ENCODE measurements around the gene ZDHHC11B. TPM values are rescaled to one million over a fixed set of nuclear protein-coding genes. Genes with fewer than 3 reads are reported as not detected.
"Not testable (repeated sequence)": the region's sequence is repeated elsewhere in the genome, so short reads cannot be mapped to it uniquely, and the experiment has no call there.

Gene ZDHHC11B
- total RNA-seq, 1 experiment from 2014 or later = 2.3 TPM

DNA sequence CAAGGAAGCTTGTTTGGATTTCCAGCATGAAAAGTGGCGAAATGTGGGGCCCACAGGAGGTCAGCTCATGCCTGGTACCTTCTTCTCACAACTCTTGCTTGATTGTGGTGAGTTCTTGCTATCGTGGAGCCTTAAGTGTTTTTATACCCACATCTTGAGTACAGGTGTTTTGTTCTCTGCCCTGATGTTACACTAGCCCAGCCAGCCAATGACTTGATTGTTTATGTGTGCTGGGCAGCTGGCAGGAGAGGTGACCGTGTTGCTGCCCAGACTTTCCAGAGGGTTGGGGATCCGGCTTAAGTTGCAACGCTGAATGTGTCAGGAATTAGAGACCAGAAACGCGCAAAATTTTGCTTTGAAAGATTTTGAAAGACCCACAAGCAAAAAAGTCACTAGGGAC lies 67.4 kb downstream of the ZDHHC11B start:
- no peak for DNase-seq (ENCODE audit: low spot score)

DNA sequence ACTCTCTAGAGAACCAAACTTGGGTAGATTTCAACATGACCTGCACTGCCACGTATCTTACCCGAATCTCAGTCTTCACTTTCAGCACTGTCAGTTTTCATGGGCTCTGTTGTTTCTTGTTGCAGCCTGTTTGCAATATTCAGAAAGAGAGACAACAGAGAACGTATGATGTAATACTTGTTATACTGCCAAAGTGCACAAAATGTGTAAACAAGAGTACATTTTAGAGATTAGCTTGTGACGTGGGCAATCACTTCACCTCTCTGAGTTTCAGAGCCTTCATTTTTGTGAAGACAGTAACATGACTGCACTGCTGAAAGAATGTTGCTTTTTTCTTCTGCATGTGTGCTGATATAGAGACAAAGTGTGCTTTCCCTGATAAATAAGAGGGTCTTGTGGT lies 67.8 kb downstream of the ZDHHC11B start:
- DNase-seq (ENCODE audit: low spot score) = not testable (repeated sequence)

DNA sequence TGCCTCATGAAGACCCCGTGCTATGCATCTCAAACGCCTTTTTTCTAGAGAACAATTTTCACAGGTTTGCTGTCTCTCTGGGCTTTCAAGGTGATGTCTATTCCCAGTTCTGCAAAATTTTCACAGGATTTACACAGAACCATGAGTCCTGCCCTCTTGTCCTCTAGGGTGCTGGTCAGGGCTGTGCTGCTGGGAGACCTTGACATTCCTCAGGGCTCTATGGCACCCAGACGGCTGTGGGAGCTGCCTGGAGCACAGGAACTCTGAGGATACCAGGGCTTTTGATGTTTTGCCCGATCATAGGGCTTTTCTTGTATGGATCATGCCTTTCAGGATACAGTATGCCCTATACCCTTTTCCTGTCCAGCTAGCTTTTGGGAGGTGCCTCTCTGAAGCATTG lies 68.9 kb downstream of the ZDHHC11B start:
- DNase-seq (ENCODE audit: low spot score) = not testable (repeated sequence)

DNA sequence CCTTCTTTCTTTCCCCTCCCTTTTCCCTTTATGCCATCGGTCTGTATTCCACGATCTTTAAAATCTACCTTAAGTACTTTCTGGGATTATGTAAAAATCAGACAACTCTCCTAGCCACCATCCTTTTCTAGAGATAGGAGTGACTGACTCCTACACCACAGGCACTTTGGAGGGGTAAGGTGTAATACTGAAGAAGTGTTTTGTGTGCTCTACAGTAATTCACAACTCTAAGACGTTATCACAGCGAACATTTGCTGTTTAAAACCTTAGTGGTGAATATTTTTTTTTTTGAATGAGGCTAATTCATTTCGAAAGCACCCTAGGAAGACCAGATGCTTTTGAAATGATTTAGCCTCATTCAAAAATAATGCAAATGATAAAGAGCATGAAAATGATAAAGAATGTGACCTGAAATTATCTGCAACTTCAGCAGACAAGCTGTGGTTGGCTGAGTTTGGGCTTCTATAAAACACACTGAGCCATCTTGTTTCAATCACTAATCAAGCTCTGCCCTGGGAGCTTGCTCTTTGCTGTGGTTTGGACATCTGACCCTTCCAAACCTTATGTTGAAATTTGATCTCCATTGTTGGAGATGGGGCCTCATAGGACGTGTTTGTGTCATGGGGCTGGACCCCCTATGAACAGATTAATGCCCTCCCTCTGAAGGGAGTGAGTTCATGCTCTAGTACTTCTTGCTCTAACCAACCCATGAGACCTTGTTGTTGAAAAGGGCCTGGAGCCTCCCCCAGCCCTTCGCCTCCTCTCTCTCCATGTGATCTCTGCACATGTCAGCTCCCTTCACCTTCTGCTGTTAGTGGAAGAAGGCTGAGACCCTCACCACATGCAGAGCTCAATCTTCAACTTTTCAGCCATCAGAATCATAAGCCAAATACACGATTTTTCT lies 70.1 kb downstream of the ZDHHC11B start:
- DNase-seq (ENCODE audit: low spot score) = not testable (repeated sequence)

DNA sequence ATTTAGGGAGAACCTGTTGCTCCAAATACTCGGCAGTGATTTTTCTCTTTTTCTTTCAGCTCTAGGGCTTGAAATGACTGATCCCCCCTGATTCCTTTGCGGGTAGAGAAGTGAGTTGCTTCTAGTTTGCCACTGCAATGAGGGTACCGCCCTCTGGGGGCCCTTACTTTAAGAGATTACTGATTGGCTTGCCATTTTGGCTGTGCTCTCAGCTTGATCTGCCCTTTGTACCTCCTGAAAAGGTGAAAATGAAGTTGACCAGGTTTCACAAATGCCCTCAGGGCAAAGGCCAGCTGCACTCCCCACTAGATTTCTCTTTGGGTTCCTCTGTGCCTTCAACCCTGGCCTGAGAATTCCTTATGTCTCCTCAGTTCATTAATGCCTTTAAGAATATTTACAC lies 70.8 kb downstream of the ZDHHC11B start:
- not testable (repeated sequence) for DNase-seq (ENCODE audit: low spot score)

DNA sequence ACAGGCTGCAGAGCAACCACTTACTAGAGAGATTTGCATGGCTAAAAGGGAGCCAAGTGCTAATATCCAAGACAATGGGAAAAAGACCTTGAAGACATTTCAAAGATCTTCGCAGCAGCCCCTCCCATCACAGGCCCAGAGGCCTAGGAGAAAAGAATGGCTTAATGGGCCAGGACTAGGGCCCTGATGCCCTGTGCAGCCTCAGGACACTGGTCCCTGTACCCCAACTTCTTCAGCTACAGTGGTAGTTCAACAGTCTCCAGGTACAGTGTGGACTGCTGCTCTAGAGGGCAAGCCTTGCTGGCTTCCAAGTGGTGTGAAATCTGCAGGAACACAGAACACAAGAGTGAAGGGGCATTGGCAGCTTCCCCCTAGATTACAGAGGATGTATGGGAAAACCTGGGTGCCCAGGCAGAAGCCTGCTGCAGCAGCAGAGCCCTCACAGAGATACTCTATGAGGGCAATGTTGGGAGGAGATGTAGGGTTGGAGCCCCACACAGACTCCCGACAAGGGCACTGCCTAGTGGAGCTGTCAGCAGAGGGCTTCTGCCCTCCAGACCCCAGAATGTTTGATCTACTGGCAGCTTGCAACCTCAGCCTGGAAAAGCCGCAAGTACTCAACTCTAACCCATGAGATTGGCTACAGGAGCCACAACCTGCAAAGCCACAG lies 75.5 kb downstream of the ZDHHC11B start:
- not testable (repeated sequence) for DNase-seq (ENCODE audit: low spot score)

DNA sequence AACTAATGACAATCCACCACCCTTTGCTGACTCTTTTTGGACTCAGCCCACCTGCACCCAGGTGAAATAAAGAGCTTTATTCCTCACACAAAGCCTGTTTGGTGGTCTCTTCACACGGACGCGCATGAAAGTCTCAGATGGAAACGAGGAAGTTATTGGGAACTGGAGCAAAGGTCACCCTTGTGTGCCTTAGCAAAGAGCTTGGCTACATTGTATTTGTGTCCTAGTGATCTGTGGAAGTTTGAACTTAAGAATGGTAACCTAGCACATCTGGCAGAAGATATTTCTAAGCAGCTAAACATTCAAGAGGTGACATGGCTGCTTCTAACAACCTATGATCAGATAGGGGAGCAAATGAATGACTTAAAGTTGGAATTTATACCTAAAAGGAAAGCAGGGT lies 76.2 kb downstream of the ZDHHC11B start:
- DNase-seq (ENCODE audit: low spot score) = not testable (repeated sequence)

DNA sequence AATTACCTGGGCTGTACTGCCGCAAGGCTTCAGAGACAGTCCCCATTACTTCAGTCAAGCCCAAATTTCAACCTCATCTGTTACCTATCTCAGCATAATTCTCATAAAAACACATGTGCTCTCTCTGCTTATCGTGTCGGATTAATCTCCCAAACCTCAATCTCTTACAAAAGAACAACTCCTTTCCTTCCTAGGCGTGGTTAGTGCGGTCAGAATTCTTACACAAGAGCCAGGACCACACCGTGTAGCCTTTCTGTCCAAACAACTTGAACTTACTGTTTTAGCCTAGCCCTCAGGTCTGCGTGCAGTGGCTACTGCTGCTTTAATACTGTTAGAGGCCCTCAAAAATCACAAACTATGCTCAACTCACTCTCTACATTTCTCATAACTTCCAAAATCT lies 78.4 kb downstream of the ZDHHC11B start:
- DNase-seq (ENCODE audit: low spot score) = not testable (repeated sequence)

DNA sequence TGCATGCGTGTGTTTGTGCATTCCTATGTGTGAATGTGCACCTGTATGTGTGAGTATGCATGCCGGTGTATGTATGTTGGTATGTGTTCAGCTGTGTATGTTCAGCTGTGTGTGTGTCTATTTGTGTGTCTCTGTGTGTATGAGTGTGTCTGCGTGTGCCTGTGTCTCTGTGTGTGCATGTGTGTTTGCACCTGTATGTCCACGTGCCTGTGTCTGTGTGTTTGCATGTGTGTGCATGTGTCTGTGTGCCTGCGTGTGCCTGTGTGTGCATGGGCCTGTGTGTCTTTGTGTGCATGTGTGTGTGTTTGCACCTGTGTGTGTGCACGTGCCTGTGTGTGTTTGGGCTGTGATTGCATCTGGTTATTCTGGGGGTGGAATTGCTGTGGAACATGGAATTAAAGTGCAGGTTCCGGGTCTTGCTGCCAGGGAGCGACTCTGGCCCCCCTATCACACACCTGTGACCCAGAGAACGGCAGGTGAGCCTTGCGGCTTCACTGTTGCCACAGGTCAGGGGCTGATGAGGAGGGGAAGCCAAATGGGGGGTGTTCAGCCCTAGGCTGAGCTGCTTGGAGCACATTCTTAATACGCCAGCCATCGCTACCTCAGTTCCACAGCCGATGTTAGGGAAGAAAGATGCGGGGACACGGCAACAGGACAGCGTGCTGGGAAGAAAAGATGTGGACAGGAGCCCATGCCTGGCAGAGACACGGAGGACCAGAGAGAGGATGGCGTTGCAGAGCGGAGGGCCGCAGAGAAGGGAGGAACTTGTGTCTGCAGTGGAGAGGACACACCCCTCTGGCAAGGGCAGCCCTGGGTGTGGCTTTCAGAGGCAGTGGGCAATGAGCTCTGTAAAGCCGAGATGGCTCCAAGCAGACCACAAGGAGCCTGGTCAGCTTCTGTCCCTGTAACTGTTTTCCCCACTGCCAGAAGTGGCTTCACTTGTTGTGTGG lies 87.5 kb downstream of the ZDHHC11B start:
- DNase-seq (ENCODE audit: low spot score) = not testable (repeated sequence)

DNA sequence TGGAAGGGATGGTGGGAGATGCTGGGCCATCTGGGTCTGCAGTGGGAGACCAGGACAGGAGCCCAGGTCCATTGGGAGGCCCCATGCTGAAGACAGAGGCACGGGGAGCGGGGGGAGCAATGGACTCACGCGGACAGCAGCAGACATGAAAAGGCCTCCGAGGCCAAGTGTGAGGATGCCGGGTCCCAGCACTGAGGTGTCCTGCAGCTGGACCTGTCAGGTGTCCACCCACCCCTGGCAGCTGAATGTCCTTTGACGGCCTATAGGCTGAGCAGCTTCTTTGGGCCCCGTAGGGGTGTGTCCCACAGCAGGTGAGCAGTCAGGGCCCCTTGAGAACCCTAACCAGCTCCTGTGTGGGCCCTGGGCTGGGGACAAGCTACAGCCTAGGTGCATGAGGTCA lies 88.3 kb downstream of the ZDHHC11B start:
- not testable (repeated sequence) for DNase-seq (ENCODE audit: low spot score)

DNA sequence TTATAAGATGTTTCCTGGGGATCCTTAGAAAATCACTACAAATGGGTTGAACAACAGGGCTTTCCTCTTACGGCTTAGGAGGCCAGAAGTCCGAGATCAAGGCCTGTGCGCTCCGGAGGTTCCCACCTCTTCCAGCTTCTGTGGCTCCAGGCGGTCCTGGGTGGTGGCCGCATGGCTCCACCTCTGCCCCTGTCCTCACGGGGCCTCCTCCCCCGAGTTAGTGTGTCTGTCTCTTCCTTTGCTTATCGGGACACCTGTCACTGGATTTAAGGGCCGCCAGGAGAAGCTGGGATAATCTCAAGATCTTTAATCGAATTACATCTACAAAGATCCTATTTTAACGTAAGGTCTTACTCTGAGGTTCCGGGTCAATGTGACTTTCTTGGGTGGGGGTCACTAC lies 89.1 kb downstream of the ZDHHC11B start:
- not testable (repeated sequence) for DNase-seq (ENCODE audit: low spot score)

DNA sequence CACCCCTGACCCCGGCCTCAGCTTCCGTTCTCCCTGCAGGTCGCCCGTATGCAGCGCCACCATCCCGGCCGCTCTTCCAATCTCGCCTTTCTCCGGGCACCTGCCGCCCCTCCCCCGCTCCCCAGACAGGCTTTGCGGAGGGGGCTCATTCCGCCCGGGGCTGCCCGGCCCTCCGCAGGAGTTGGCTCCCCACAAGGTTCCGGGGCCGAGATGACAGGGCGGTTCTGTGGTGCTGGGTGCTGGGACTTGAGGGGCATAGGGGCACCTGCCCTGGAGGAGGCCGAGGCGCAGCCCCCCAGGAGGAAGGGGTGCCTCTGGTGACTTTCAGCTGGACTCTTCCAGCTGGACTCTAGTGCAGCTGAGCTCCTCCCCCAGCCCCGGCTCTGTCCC lies 90.5 kb downstream of the ZDHHC11B start:
- DNase-seq (ENCODE audit: low spot score) = not testable (repeated sequence)

DNA sequence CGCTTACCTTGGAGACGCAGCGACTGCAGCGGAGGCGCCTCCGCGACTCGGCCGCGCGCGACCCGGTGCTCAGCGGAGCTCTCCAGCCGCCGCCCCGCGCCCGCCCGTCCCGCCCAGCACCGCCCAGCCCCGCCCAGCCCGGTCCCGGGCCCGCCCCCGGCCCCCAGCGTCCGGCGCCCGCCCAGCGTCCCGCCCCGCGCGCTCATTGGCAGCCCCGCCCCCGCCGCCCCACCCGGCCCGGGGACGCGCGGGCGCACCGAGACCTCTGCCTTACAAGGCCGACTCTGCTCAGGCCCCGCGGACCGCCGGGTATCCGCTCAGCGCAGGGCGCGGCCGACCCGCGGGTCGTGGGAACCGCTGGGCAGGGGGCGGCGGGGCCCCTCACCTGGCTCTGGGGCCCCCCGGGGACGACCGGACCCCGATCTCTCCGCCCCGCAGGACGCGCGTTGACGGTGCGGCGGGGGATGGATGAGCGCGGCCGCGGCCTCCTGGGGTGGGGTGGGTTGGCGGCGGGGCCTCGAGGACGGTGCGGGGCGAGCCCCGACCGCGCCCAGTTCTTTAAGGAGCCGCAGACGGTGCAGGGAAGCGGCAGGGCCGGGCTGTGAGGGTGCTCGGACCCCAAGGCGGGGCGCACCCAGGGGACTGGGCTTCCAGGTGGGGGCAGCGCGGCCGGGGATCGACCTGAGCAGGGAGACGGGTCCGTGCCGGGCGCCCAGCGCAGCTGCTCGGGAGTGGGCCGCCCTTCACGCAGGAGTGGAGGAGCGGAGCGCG lies 91.1 kb downstream of the ZDHHC11B start, which contains the start of gene TPPP:
Gene TPPP, minus strand, starts transcription at position 82 of the 771 bp plus-strand sequence. CDS start 15,292 bp downstream, outside the sequence.
- not testable (repeated sequence) for DNase-seq (ENCODE audit: low spot score)

DNA sequence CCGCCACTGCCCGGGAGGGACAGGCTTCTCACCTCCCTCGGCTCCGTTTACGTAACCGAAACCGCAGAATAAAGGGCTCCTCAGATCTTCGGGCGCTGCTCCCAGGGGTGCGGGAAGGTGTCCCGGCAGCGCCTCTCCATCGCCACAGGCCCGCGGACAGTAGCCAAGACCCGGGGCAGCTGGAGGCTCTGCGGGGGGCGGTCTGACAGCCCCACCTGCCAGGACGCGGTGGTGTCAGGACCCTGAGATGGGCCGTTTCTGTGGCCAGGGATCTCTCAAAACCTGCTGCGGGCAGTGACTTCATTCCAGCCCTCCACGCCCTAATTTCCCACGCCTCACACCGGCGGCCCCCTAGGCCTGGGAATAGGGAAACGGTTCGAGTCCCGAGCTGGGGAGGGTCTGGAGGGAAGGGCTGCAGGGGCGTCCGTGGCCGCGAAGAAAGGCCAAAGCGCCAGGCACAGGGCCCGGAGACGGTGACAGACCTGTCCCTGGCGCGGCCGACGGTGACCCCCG lies 91.9 kb downstream of the ZDHHC11B start:
- not testable (repeated sequence) for DNase-seq (ENCODE audit: low spot score)

DNA sequence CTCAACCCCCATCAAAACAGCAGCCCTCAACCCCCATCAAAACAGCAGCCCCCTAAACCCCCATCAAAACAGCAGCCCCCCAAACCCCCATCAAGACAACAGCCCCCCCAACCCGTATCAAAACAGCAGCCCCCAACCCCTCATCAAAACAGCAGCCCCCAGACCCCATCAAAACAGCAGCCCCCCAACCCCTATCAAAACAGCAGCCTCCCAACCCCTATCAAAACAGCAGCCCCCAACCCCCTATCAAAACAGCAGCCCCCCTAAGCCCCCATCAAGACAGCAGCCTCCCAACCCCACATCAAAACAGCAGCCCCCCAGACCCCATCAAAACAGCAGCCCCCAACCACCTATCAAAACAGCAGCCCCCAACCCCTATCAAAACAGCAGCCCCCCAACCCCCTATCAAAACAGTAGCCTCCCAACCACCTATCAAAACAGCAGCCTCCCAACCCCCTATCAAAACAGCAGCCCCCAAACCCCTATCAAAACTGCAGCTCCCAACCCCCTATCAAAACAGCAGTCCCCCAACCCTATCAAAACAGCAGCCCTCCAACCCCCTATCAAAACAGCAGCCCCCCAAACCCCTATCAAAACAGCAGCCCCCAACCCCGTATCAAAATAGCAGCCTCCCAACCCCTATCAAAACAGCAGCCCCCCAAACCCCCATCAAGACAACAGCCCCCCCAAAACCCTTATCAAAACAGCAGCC lies 92.6 kb downstream of the ZDHHC11B start:
- no peak for DNase-seq (ENCODE audit: low spot score)

DNA sequence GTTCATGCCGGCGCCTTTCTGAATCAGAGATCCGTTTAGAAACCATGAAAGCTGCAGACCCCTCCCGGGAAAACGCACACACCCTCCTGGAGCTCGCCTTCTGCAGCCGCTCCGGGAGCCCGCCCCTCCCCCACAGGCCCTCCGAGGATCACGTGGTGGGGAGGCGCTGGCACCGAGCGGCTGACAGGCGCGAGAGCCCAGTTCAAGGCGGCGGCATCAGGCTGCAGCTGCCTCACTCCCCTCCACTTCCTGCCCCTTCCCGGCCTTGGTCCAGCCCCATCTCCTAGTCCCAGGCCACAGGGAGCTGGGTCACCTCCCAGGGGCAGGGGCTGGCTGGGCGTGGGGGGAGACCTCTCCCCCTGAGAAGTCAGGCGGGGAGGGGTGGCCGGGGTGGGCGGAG lies 93.5 kb downstream of the ZDHHC11B start:
- not testable (repeated sequence) for DNase-seq (ENCODE audit: low spot score)

DNA sequence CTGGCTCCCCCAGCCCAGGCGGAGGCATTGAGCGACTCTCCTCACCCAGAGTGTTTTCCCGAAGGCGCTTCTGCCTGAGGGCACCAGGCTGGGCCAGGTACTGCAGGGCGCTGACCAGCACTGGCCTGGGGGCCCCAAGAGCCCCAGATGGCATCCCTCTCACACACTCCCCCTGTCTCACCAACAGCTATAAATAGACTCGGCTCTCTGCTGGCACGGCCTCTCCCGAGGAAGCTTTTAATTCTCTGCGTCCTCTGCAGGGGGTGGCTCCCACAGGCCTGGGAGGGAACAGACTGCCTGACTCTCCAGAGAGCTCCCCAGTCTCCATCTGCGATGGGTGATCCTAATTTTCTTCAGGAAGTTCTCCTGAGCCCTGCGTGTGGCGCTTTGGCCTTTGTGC lies 94.2 kb downstream of the ZDHHC11B start:
- DNase-seq (ENCODE audit: low spot score) = not testable (repeated sequence)

DNA sequence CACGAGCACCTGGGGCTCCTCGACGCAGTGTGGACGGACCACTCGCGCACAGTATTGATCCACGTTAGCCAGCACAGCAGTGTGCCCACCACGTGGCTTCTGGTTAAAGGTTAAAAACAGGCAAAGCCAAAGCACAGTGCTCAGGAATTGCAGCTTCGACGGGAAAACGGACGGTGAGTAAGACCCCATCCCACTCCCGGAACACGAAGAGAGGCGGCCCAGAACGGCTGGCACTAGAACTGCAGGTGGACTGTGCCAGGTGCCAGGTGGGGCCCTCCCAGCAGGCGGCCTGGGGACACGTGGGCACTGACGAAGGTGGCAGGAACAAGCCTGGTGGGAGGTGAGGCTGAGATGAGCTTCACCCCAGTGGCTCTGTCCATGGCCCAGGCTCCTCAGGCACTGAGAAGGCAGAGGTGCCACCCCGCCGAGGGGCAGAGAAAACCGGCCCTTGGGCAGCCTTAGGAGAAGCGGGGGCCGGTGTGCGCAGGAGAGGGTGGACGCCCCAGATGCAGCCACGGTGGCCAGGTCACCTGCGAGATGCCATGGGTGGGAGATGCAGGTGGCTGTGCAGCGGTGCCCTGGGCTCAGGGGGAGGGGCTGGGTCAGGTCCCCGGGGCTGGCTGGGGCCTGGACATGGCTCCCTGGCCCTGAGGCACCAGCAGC lies 96.0 kb downstream of the ZDHHC11B start:
- DNase-seq (ENCODE audit: low spot score) = not testable (repeated sequence)

DNA sequence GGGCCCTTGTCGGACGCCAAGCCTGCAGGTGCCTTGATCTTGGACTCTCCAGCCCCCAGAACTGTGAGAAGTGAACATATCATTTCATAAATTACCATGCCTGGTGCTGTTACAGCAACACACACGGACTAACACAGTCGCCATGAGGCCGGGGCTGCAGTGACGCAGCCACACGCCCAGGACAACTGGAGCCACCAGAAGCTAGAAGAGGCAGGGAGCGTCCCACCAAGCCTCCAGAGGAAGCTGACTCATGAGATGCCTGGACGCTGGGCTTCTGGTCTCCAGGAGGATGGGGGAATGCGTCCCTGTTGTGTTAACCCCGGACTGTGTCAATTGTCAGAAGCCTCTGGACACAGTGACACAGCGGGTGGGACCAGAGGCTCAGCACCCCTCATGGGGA lies 97.6 kb downstream of the ZDHHC11B start:
- DNase-seq (ENCODE audit: low spot score) = not testable (repeated sequence)
